ENCODE measurements around the gene THUMPD2. TPM values are rescaled to one million over a fixed set of nuclear protein-coding genes. Genes with fewer than 3 reads are reported as not detected.

The THUMPD2 gene
- total and polyA plus RNA-seq, 9 donors, result 10.5 to 22.0 (median 16.3) TPM

DNA sequence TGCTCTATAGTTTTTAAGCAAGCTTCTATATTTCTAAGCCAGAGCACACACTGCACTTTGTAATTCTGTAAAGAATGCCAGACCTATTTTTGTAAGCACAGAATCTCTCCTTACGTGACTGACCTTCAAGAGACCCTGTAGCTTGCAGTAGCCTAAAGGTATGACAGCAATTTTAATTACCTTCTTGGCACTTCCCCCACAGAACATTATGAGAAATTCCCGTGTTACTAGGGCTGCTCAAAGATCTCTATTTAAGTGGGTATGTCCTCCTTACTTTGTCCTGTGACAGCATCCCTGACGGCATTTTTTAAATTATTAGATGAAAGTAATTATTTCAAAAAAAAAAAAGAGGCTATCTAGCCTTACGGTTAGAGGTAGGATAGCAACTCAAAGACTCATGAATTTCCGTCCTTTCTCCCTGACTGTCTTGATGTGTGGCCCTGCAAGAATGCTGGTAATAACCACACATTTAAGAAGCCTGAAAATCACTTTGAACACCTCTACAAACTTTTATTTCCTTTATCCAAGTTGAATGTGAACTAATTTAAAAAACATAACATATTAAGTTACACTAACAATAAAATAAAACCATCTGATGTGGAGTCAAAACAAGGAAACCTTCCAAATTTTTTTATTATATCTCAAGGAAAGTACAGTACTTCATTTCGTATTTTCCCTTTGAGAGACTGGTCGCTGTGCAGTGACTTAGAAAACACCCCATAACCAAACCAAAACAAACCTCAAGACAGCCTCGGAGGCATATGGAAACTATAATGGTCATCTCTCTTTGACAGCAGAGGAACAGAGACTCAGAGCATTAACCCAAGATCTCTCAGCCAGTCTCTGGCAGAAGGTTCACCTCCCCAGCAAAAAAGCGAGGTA lies 54.9 kb downstream of the THUMPD2 start:
- intact Hi-C loops (cut with DNase I), result no loop called here
- no peak overlapping the region for H3K27ac ChIP-seq
- TF ChIP-seq, protein P1, sequence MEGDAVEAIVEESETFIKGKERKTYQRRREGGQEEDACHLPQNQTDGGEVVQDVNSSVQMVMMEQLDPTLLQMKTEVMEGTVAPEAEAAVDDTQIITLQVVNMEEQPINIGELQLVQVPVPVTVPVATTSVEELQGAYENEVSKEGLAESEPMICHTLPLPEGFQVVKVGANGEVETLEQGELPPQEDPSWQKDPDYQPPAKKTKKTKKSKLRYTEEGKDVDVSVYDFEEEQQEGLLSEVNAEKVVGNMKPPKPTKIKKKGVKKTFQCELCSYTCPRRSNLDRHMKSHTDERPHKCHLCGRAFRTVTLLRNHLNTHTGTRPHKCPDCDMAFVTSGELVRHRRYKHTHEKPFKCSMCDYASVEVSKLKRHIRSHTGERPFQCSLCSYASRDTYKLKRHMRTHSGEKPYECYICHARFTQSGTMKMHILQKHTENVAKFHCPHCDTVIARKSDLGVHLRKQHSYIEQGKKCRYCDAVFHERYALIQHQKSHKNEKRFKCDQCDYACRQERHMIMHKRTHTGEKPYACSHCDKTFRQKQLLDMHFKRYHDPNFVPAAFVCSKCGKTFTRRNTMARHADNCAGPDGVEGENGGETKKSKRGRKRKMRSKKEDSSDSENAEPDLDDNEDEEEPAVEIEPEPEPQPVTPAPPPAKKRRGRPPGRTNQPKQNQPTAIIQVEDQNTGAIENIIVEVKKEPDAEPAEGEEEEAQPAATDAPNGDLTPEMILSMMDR (IDR thresholded peaks at IDR 0.05), result no peak
- TF ChIP-seq POLR2A (IDR thresholded peaks at IDR 0.05) (no peak), EP300 (IDR thresholded peaks at IDR 0.05) (no peak)

DNA sequence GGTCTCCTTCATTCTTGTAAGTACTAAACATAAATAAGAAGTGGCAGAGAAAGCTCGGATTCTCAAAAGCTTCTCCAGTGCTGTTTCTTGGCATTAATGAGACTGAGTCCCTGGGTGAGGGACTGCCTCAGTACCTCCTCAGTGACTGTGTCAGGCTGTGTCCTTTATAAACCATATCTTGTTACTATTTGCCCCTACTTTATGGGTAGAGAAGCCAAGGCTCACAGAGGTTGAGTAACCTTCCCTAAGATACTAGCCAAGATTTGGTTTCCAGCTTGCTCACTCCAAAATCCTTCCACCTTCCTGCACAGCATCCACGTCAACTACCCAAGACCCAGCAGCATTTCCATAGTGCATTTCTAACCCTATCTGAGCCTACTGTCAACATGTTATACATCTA lies 55.6 kb downstream of the THUMPD2 start:
- no peak overlapping the region for H3K4me3 ChIP-seq
- TF ChIP-seq, protein P1 (IDR thresholded peaks at IDR 0.05), result no peak
- TF ChIP-seq POLR2A (IDR thresholded peaks at IDR 0.05) (no peak), EP300 (IDR thresholded peaks at IDR 0.05) (no peak)
- peaks cover 2% of the 10 kb centered on the region for H3K4me1 ChIP-seq (ENCODE audit: insufficient read depth)
- no peak for DNase-seq
- intact Hi-C loops (cut with DNase I), result no loop called here
- H3K27me3 ChIP-seq, result no peaks in the 10 kb centered on the region
- H3K36me3 ChIP-seq, result no peaks in the 10 kb centered on the region
- no peaks in the 10 kb centered on the region for H3K9me3 ChIP-seq
- WGBS, 3 donors, result 79 to 87% (median 84%) methylated on average over 2 of the region's 2 CpGs
- H3K27ac ChIP-seq, result no peak overlapping the region

More for the DNA sequence above, 54.9 kb downstream of the THUMPD2 start:
- no peaks in the 10 kb centered on the region for H3K9me3 ChIP-seq
- no peak overlapping the region for H3K4me3 ChIP-seq
- WGBS, 3 donors, result 32 to 40% (median 37%) methylated on average over 9 of the region's 9 CpGs
- peaks cover 2% of the 10 kb centered on the region for H3K4me1 ChIP-seq (ENCODE audit: insufficient read depth)
- H3K36me3 ChIP-seq, result no peaks in the 10 kb centered on the region
- H3K27me3 ChIP-seq, result no peaks in the 10 kb centered on the region
- no peak for DNase-seq

DNA sequence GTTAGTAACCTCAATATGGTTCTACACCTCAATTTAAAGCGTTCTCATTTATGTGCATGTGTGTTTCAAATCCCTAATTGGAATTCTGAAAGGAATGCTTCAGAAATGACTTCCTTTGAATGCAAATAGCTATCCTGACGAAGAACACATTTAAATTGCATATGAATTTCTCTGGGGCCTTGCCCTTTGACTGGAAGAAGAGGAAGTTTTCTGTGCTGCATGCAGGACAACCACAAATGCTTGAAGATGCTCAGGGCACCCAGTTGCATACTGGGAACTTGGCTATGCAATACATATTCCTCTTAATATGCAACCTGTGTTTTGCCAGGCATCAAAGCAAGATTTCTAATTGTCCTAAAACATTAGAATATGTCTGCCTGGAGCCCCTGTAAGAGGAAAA lies 58.1 kb downstream of the THUMPD2 start:
- H3K27ac ChIP-seq, result no peak overlapping the region
- no peaks in the 10 kb centered on the region for H3K9me3 ChIP-seq
- 95 to 96% (median 96%) methylated on average over 2 of the region's 2 CpGs for WGBS, 3 donors
- H3K27me3 ChIP-seq, result no peaks in the 10 kb centered on the region
- no peak overlapping the region for H3K4me3 ChIP-seq
- intact Hi-C loops (cut with DNase I), result no loop called here
- H3K4me1 ChIP-seq (ENCODE audit: insufficient read depth), result no peaks in the 10 kb centered on the region
- no peak for DNase-seq
- TF ChIP-seq EP300 (IDR thresholded peaks at IDR 0.05), result no peak
- TF ChIP-seq, protein P1 (IDR thresholded peaks at IDR 0.05), result no peak
- TF ChIP-seq POLR2A (IDR thresholded peaks at IDR 0.05), result no peak
- H3K36me3 ChIP-seq, result no peaks in the 10 kb centered on the region

DNA sequence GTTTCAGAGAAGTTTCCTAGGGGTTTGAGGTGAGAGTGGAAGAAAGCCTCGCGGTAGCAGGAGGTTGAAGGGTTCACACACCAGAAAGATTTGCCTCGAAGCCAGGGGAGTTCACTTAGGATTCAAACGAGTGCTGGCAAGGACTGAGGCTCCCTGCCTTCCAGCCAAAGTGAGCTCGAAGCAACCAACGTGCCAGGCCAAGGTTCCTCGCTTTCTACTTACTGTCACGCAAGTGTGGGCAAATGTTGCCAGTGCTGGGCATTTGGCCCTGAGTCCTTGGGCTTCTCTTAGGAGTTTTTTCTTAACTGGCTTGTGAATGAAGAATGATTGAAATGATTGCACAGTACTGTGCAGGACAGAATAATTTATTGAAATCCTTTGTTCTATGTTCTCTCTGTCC lies 59.7 kb downstream of the THUMPD2 start:
- Histone ChIP-seq H3K9me3 (no peaks in the 10 kb centered on the region), H3K27ac (no peak overlapping the region), H3K4me1 (ENCODE audit: insufficient read depth) (no peaks in the 10 kb centered on the region), H3K4me3 (no peak overlapping the region), H3K36me3 (no peaks in the 10 kb centered on the region), H3K27me3 (no peaks in the 10 kb centered on the region)
- intact Hi-C loops (cut with DNase I), result no loop called here
- TF ChIP-seq POLR2A (IDR thresholded peaks at IDR 0.05) (no peak), EP300 (IDR thresholded peaks at IDR 0.05) (no peak)
- TF ChIP-seq, protein P1 (IDR thresholded peaks at IDR 0.05), result no peak
- no peak for DNase-seq
- WGBS, 3 donors, result 81 to 85% (median 82%) methylated on average over 8 of the region's 8 CpGs

Measured in ovary (tissue), 9 donors.